H1 (cell line): ENCODE results near the gene CHD9NB. TPM values are rescaled to one million over a fixed set of nuclear protein-coding genes. Genes with fewer than 3 reads are reported as not detected.

Experiments used
- CTCF ChIA-PET: fragments of 300-600 bp; sonication (Branson Sonifier 250); formaldehyde crosslinking; loops from one replicate; lab custom pipeline; 2021; ENCODE audit not compliant: partially characterized antibody; lab: Charles Lee
- POLR2A ChIA-PET: fragments of 300-600 bp; sonication (Branson Sonifier 250); formaldehyde crosslinking; loops from one replicate; lab custom pipeline; 2021; ENCODE audit warnings: inconsistent platforms; ENCODE audit not compliant: partially characterized antibody; lab: Charles Lee
- DNase-seq, 2 experiments: peaks; one replicate each; pipeline versions ENCODE4 v3.0.0 to v3.0.0-alpha.2; 2010 to 2022; ENCODE audit warnings: low spot score in 2 of 2, low read depth in 1 of 2, mixed read lengths in 1 of 2
- FAIRE-seq: peaks from 2 replicates; lab custom pipeline; 2011; peaks lifted over from hg19 to GRCh38; lab: Jason Lieb, UNC
- H2AFZ ChIP-seq: 2 replicates; pipeline ENCODE4 v1.8.1; 2012; ENCODE audit warnings: low read length, inconsistent platforms
- H2AK5ac ChIP-seq: 2 replicates; pipeline ENCODE4 v1.6.1; 2013; ENCODE audit warnings: low read depth, low read length
- H2BK120ac ChIP-seq: replicated peaks from 2 replicates; pipeline ENCODE3; 2013; ENCODE audit warnings: low read depth, low read length, inconsistent platforms
- H2BK12ac ChIP-seq: 2 replicates; pipeline ENCODE4 v1.6.1; 2013; ENCODE audit warnings: low read depth, low read length
- H2BK15ac ChIP-seq: 2 replicates; pipeline ENCODE4 v1.6.1; 2013; ENCODE audit warnings: low read length
- H2BK20ac ChIP-seq: 2 replicates; pipeline ENCODE4 v1.6.1; 2013; ENCODE audit warnings: low read length
- H2BK5ac ChIP-seq: 2 replicates; pipeline ENCODE4 v1.6.1; 2013; ENCODE audit warnings: low read depth, low read length
- H3K14ac ChIP-seq: 2 replicates; pipeline ENCODE4 v1.6.1; 2013; ENCODE audit warnings: inconsistent platforms; ENCODE audit not compliant: insufficient read length
- H3K18ac ChIP-seq: 2 replicates; pipeline ENCODE4 v1.6.1; 2013; ENCODE audit warnings: low read length; ENCODE audit errors: extremely low read depth
- H3K23ac ChIP-seq: 2 replicates; pipeline ENCODE4 v1.6.1; 2013; ENCODE audit warnings: inconsistent platforms; ENCODE audit not compliant: insufficient read length
- H3K23me2 ChIP-seq: 2 replicates; pipeline ENCODE4 v1.6.1; 2013; ENCODE audit warnings: low read depth, low read length
- H3K27ac ChIP-seq: 2 replicates; pipeline ENCODE4 v1.6.1; 2011; ENCODE audit warnings: low read depth, low read length, inconsistent platforms
- H3K27me3 ChIP-seq, 4 experiments: replicated peaks in 1 of 4; 1 replicate in 1 of 4; 2 replicates in 3 of 4; pipeline versions ENCODE4 v1.6.1 to v1.8.1; 2011 to 2013; ENCODE audit warnings: low read length in 3 of 4, mild to moderate bottlenecking in 3 of 4, inconsistent platforms in 2 of 4, mixed read lengths in 2 of 4, moderate library complexity in 1 of 4; ENCODE audit not compliant: control insufficient read depth in 3 of 4, insufficient read depth in 3 of 4; ENCODE audit errors: extremely low read depth in 1 of 4
- H3K36me3 ChIP-seq, 4 experiments: 2 replicates each; pipeline versions ENCODE4 v1.6.1 to v1.8.1; 2011 to 2013; ENCODE audit warnings: mild to moderate bottlenecking in 4 of 4, low read length in 3 of 4, moderate library complexity in 2 of 4, control low read depth in 1 of 4, inconsistent platforms in 1 of 4; ENCODE audit not compliant: insufficient read depth in 4 of 4, control insufficient read depth in 2 of 4
- H3K4ac ChIP-seq: replicated peaks from 2 replicates; pipeline ENCODE3; 2013; ENCODE audit warnings: low read length, low read depth, mixed read lengths, inconsistent platforms; ENCODE audit not compliant: insufficient read length
- H3K4me1 ChIP-seq, 4 experiments: replicated peaks in 1 of 4; 1 replicate in 1 of 4; 2 replicates in 3 of 4; pipeline versions ENCODE4 v1.6.1 to v1.8.1; 2011 to 2013; ENCODE audit warnings: low read length in 3 of 4, inconsistent platforms in 2 of 4, mixed read lengths in 1 of 4; ENCODE audit not compliant: insufficient read depth in 4 of 4, control insufficient read depth in 3 of 4
- H3K4me2 ChIP-seq, 2 experiments: 2 replicates each; pipeline versions ENCODE4 v1.6.1 to v1.8.1; 2011 to 2013; ENCODE audit warnings: low read depth in 2 of 2, low read length in 2 of 2, control low read depth in 1 of 2, inconsistent platforms in 1 of 2, mild to moderate bottlenecking in 1 of 2; ENCODE audit not compliant: insufficient read depth in 1 of 2
- H3K4me3 ChIP-seq, 4 experiments: fragments of 200-600, 300-600 bp in 1 of 4; sonication (generic), shearing (Covaris generic), sonication (Bioruptor Twin) in 1 of 4; 2 replicates each; pipeline versions ENCODE4 v1.5.1 to v1.8.1; 2011 to 2016; ENCODE audit warnings: low read length in 4 of 4, low read depth in 3 of 4, control low read depth in 2 of 4, inconsistent platforms in 2 of 4, mild to moderate bottlenecking in 2 of 4, mixed read lengths in 1 of 4, moderate library complexity in 1 of 4; ENCODE audit not compliant: insufficient read depth in 2 of 4; ENCODE audit errors: extremely low read depth in 1 of 4
- H3K56ac ChIP-seq: replicated peaks from 2 replicates; pipeline ENCODE3; 2013; ENCODE audit warnings: low read depth, mild to moderate bottlenecking, mixed read lengths, low read length, inconsistent platforms; ENCODE audit not compliant: insufficient read length
- H3K79me1 ChIP-seq: 2 replicates; pipeline ENCODE4 v1.6.1; 2013; ENCODE audit warnings: low read depth, low read length, control low read depth
- H3K79me2 ChIP-seq, 2 experiments: 2 replicates each; pipeline versions ENCODE4 v1.6.1 to v1.8.1; 2012 to 2013; ENCODE audit warnings: low read length in 2 of 2, mild to moderate bottlenecking in 2 of 2, inconsistent platforms in 1 of 2; ENCODE audit not compliant: insufficient read depth in 2 of 2, control insufficient read depth in 1 of 2
- H3K9ac ChIP-seq, 4 experiments: replicated peaks in 1 of 4; 1 replicate in 1 of 4; 2 replicates in 3 of 4; pipeline versions ENCODE4 v1.6.1 to v1.8.1; 2011 to 2013; ENCODE audit warnings: low read depth in 3 of 4, low read length in 3 of 4, control low read depth in 2 of 4, mild to moderate bottlenecking in 2 of 4, moderate library complexity in 2 of 4, inconsistent platforms in 1 of 4; ENCODE audit errors: extremely low read depth in 1 of 4
- H3K9me3 ChIP-seq, 2 experiments: 2 replicates each; pipeline versions ENCODE4 v1.6.1 to v1.8.1; 2012 to 2013; ENCODE audit warnings: mild to moderate bottlenecking in 2 of 2, moderate library complexity in 2 of 2, control low read depth in 1 of 2, inconsistent platforms in 1 of 2, low read depth in 1 of 2, low read length in 1 of 2, mixed read lengths in 1 of 2; ENCODE audit not compliant: insufficient read depth in 2 of 2
- H4K20me1 ChIP-seq, 2 experiments: replicated peaks in 1 of 2; 2 replicates each; pipeline versions ENCODE3 to v1.8.1; 2011 to 2013; ENCODE audit warnings: inconsistent platforms in 2 of 2, low read length in 2 of 2, mild to moderate bottlenecking in 1 of 2; ENCODE audit not compliant: insufficient read depth in 2 of 2, control insufficient read depth in 1 of 2
- H4K5ac ChIP-seq: 2 replicates; pipeline ENCODE4 v1.6.1; 2013; ENCODE audit warnings: low read length, low read depth, mixed read lengths, inconsistent platforms; ENCODE audit not compliant: insufficient read length
- H4K8ac ChIP-seq: 2 replicates; pipeline ENCODE4 v1.8.0; 2013; ENCODE audit warnings: mild to moderate bottlenecking, moderate library complexity, low read length, inconsistent platforms; ENCODE audit not compliant: insufficient read depth; ENCODE audit errors: extremely low read depth
- H4K91ac ChIP-seq: replicated peaks from 2 replicates; pipeline ENCODE3; 2013; ENCODE audit warnings: low read length, mixed read lengths, inconsistent platforms; ENCODE audit not compliant: insufficient read length
- ASH2L ChIP-seq: fragments of 200-600, 300-600 bp; sonication (generic); IDR thresholded peaks from one replicate; pipeline ENCODE4 v1.7.1; 2017; ENCODE audit warnings: low read length
- JUND ChIP-seq: IDR thresholded peaks from 2 replicates; pipeline ENCODE4 v1.6.1; 2011; ENCODE audit warnings: mild to moderate bottlenecking, improper control_type of control experiment, low read length
- NRF1 ChIP-seq: IDR thresholded peaks from 2 replicates; pipeline ENCODE4 v1.6.1; 2011; ENCODE audit warnings: mild to moderate bottlenecking, low read depth, low read length, improper control_type of control experiment
- WGBS, 2 experiments: shearing (Covaris generic) in 1 of 2; methylation state at CpG; one replicate each; pipeline versions ENCODE4 v1.1.6 to v1.1.7; 2013 to 2015; ENCODE audit warnings: low lambda C conversion rate in 2 of 2, mixed read lengths in 2 of 2, inconsistent platforms in 1 of 2, low coverage in 1 of 2, missing lambda C conversion rate in 1 of 2; ENCODE audit not compliant: insufficient replicate concordance in 2 of 2, insufficient coverage in 1 of 2, insufficient read length in 1 of 2; ENCODE audit errors: extremely low coverage in 1 of 2, missing lambda C conversion rate in 1 of 2; 5-methylcytosine and 5-hydroxymethylcytosine counted together
- polyA plus RNA-seq, 7 experiments: library from polyadenylated mRNA; depleted of rRNA in 3 of 7; stranded (reverse) in 5 of 7; unstranded in 2 of 7; fragments of >200 nt in 5 of 7; fragments of 200-250 nt in 2 of 7; gene quantifications; 1 replicate in 5 of 7; 2 replicates in 1 of 7; 4 replicates in 1 of 7; pipeline versions ENCODE4 v1.2.1 to v1.2.3, GENCODE V29; 2011 to 2013; ENCODE audit warnings: missing spikeins in 2 of 7, mixed read lengths in 2 of 7
- total RNA-seq: library from RNA; stranded (reverse); fragmentation: NEBNext Ultra II Directional; extraction: Animal tissue kit (Norgen Biotek cat#: 25700); gene quantifications from 2 replicates; pipeline ENCODE4 v1.2.1, GENCODE V29; 2021

Gene CHD9NB
- total and polyA plus RNA-seq, 2 of the 8 experiments (the other 6 are each of a cell fraction or from before 2014, with no cell fraction given), result 4.5 to 5.9 TPM

- no peak overlapping the region for H2AFZ ChIP-seq
- H2BK120ac ChIP-seq, result no peak overlapping the region
- H3K9ac ChIP-seq, result no peak overlapping the region
- peak overlapping the region; percentile 78; the same call in 1 of the 2 replicates for H2BK12ac ChIP-seq
- WGBS, 2 experiments, result 95% methylated on average over 6 of the region's 6 CpGs; no CpG with 5 or more reads in 1 of the 2 experiments
- no peak overlapping the region for H4K5ac ChIP-seq
- no peak overlapping the region for H2AK5ac ChIP-seq
- H3K4me2 ChIP-seq, result no peak overlapping the region
- ChIA-PET POLR2A (interaction anchor here (0.7 kb wide), 1 partner anchor 19 kb away, joined by 3 read pairs; the partner anchor contains the start of gene CHD9), CTCF (interaction anchor here (0.7 to 1.4 kb wide), 2 partner anchors 14 to 1223 kb away, joined by 3 to 6 read pairs; no protein-coding TSS in a partner anchor)
- H4K8ac ChIP-seq, result no peak overlapping the region
- H3K79me1 ChIP-seq, result no peaks in the 10 kb centered on the region
- H3K79me2 ChIP-seq, result no peaks in the 10 kb centered on the region
- peaks cover 5% of the 10 kb centered on the region; the same call in 1 of the 2 replicates for H3K23me2 ChIP-seq
- H3K23ac ChIP-seq, result no peak overlapping the region
- no peak overlapping the region for H3K56ac ChIP-seq
- H3K4ac ChIP-seq, result no peak overlapping the region
- no peak overlapping the region for H4K91ac ChIP-seq
- H2BK5ac ChIP-seq, result no peak overlapping the region
- no peak overlapping the region for H2BK20ac ChIP-seq
- no peaks in the 10 kb centered on the region for H4K20me1 ChIP-seq
- no peaks in the 10 kb centered on the region for H3K36me3 ChIP-seq
- H2BK15ac ChIP-seq, result 0 out of 2 replicates have a peak overlapping the region, but pooled peaks have one; percentile 31
- DNase-seq, result no peak
- peaks cover 0 to 2% (median 0%) of the 10 kb centered on the region in 4 experiments; a peak in 1 of 7 replicates for H3K27me3 ChIP-seq
- peaks cover 2 to 10% (median 8%) of the 10 kb centered on the region in 4 experiments for H3K4me1 ChIP-seq
- TF ChIP-seq JUND (no peak), NRF1 (no peak), ASH2L (no peak)
- H3K9me3 ChIP-seq, result peaks cover 0 to 10% of the 10 kb centered on the region in 2 experiments; a peak in 1 of 4 replicates
- no peak overlapping the region for H3K27ac ChIP-seq
- FAIRE-seq, result no peak
- no peak overlapping the region; the same call in 1 of the 2 replicates for H3K18ac ChIP-seq
- no peak overlapping the region for H3K4me3 ChIP-seq
- H3K14ac ChIP-seq, result no peak overlapping the region
Measured at GRCh38 chr16:53036066-53036465, 16.6 kb downstream of the CHD9NB start.
